Activated naive CD4-positive, alpha-beta T cell treated with anti-CD3 and anti-CD28 coated beads for 36 hours (primary cell): ENCODE results near the gene PATZ1. TPM values are rescaled to one million over a fixed set of nuclear protein-coding genes. Genes with fewer than 3 reads are reported as not detected.
A peak's percentile ranks its signal among the peaks of the same experiment; 100 is the strongest.

Experiments
- CTCF ChIA-PET: fragments of 350-600 bp; sonication (Branson Sonifier 250); formaldehyde crosslinking; loops from one replicate; lab custom pipeline; 2021; ENCODE audit warnings: antibody characterized with exemption; lab: Charles Lee
- DNase-seq: peaks from one replicate; pipeline ENCODE4 v3.0.0-alpha.2; 2020
- H3K27ac Mint-ChIP-seq: one replicate; pipeline ENCODE4 v1.8.0; 2021; ENCODE audit warnings: mild to moderate bottlenecking, mixed read lengths
- H3K27me3 Mint-ChIP-seq: one replicate; pipeline ENCODE4 v1.8.0; 2021; ENCODE audit warnings: low read depth, mixed read lengths
- H3K36me3 Mint-ChIP-seq: one replicate; pipeline ENCODE4 v1.8.0; 2021; ENCODE audit warnings: low read depth, mixed read lengths
- H3K4me1 Mint-ChIP-seq: one replicate; pipeline ENCODE4 v1.8.0; 2021; ENCODE audit warnings: low read depth, mixed read lengths
- H3K4me3 Mint-ChIP-seq: one replicate; pipeline ENCODE4 v1.8.0; 2021; ENCODE audit warnings: mild to moderate bottlenecking, moderate library complexity, mixed read lengths
- H3K9me3 Mint-ChIP-seq: one replicate; pipeline ENCODE4 v1.8.0; 2021; ENCODE audit warnings: mixed read lengths
- intact Hi-C: fragments of 100-400 bp; cut with micrococcal nuclease; formaldehyde crosslinking; loops from one replicate; pipeline ENCODE4 v1.15.1; 2023
- total RNA-seq, 2 experiments: library from RNA; stranded (reverse); gene quantifications; one replicate each; pipeline ENCODE4 v1.2.3, GENCODE V29; 2021

Gene PATZ1
- total RNA-seq, 2 experiments from 2014 or later: 18.5 to 19.4 TPM

GRCh38 chr22:31341386-31342088 is 4.6 kb downstream of the PATZ1 start:
- no peaks in the 10 kb centered on the region for H3K27me3 Mint-ChIP-seq
- H3K36me3 Mint-ChIP-seq: peaks cover 58% of the 10 kb centered on the region
- H3K4me1 Mint-ChIP-seq: peaks cover 70% of the 10 kb centered on the region
- CTCF ChIA-PET: no interaction called here
- H3K4me3 Mint-ChIP-seq: peak overlapping the region; percentile 90
- H3K27ac Mint-ChIP-seq: peak overlapping the region; percentile 94
- intact Hi-C loops: no loop called here
- H3K9me3 Mint-ChIP-seq: no peaks in the 10 kb centered on the region
- no peak for DNase-seq

- no peak overlapping the region for H3K4me3 Mint-ChIP-seq
- H3K36me3 Mint-ChIP-seq: peaks cover 60% of the 10 kb centered on the region
- no peak for DNase-seq
- CTCF ChIA-PET: no interaction called here
- peaks cover 72% of the 10 kb centered on the region for H3K4me1 Mint-ChIP-seq
- no peaks in the 10 kb centered on the region for H3K27me3 Mint-ChIP-seq
- no peaks in the 10 kb centered on the region for H3K9me3 Mint-ChIP-seq
- intact Hi-C loops: no loop called here
- peak overlapping the region; percentile 75 for H3K27ac Mint-ChIP-seq
Observed at GRCh38 chr22:31340765-31341247, 5.3 kb downstream of the PATZ1 start.

- Mint-ChIP-seq H3K9me3 (no peaks in the 10 kb centered on the region), H3K4me1 (peaks cover 76% of the 10 kb centered on the region), H3K36me3 (peaks cover 58% of the 10 kb centered on the region), H3K4me3 (no peak overlapping the region), H3K27ac (peak overlapping the region; percentile 55), H3K27me3 (no peaks in the 10 kb centered on the region)
- CTCF ChIA-PET: no interaction called here
- intact Hi-C loops: no loop called here
- no peak for DNase-seq
Observed at GRCh38 chr22:31340360-31340759, 5.8 kb downstream of the PATZ1 start.

GRCh38 chr22:31339148-31339832 is 6.9 kb downstream of the PATZ1 start:
- intact Hi-C loops: no loop called here
- H3K4me1 Mint-ChIP-seq: peaks cover 79% of the 10 kb centered on the region

DNA sequence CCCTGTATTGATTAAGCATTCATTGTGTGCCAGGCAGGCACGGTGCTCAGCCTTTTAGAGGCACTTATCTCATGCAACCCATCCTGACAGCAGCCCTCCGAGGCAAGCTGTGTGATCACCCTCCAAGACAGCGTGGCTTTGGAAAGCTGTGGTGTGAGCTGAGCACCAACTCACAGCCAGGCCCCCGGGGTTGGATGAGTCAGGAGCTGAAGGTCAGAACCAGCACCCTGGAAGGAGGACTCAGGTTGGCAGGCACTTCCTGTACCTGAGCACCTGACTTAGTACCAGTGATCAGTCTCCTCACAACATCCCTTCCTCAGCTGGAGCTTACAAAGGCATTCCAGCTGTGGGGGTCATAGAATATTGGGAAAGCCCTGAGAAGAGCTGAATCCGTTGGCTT is 9.0 kb downstream of the PATZ1 start:
- Mint-ChIP-seq H3K4me1 (peaks cover 71% of the 10 kb centered on the region), H3K36me3 (peaks cover 50% of the 10 kb centered on the region), H3K4me3 (no peak overlapping the region), H3K9me3 (no peaks in the 10 kb centered on the region), H3K27me3 (no peaks in the 10 kb centered on the region), H3K27ac (peak overlapping the region; percentile 54)
- CTCF ChIA-PET: interaction anchor here (0.6 to 2.2 kb wide), 5 partner anchors 13 to 399 kb away, joined by 3 to 11 read pairs (median 3); no protein-coding TSS in a partner anchor
- intact Hi-C loops: no loop called here
- DNase-seq: peak; percentile 48

More at GRCh38 chr22:31339148-31339832, 6.9 kb downstream of the PATZ1 start:
- Mint-ChIP-seq H3K36me3 (peaks cover 55% of the 10 kb centered on the region), H3K4me3 (no peak overlapping the region), H3K9me3 (no peaks in the 10 kb centered on the region), H3K27ac (peak overlapping the region; percentile 7), H3K27me3 (no peaks in the 10 kb centered on the region)
- CTCF ChIA-PET: interaction anchor here (0.6 to 2.2 kb wide), 2 partner anchors 26 to 54 kb away, joined by 5 to 11 read pairs; no protein-coding TSS in a partner anchor
- no peak for DNase-seq

GRCh38 chr22:31334329-31334728 is 11.8 kb downstream of the PATZ1 start:
- H3K36me3 Mint-ChIP-seq: peaks cover 46% of the 10 kb centered on the region
- peak overlapping the region; percentile 8 for H3K27ac Mint-ChIP-seq

DNA sequence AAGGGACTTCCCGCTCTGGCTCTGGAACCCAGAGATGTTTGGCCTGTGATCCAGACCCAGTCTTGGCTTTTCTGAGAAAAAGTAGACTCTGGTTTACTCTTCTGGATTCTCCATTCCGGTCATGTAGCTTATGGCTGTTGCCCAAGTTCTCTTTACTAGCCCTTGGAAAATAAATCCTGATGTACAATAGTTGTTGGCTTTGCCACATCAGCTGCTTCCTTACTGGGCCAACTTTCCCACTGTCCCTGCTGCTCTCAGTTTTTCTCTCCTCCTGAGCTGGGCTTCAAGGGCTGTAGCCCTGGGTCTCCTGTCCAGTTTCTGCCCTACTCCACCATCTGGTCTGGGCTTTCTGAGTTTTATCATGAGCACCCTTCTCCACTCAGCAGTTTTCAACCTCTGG is 12.5 kb downstream of the PATZ1 start:
- CTCF ChIA-PET: interaction anchor here (0.5 to 1.0 kb wide), 2 partner anchors 20 to 77 kb away, joined by 3 to 6 read pairs; no protein-coding TSS in a partner anchor
- peaks cover 46% of the 10 kb centered on the region for H3K36me3 Mint-ChIP-seq
- H3K4me1 Mint-ChIP-seq: peaks cover 60% of the 10 kb centered on the region
- H3K27ac Mint-ChIP-seq: peak overlapping the region; percentile 48
- no peak for DNase-seq
- no peaks in the 10 kb centered on the region for H3K27me3 Mint-ChIP-seq
- intact Hi-C loops: no loop called here
- H3K4me3 Mint-ChIP-seq: no peak overlapping the region
- H3K9me3 Mint-ChIP-seq: no peaks in the 10 kb centered on the region

More at GRCh38 chr22:31334329-31334728, 11.8 kb downstream of the PATZ1 start:
- no peaks in the 10 kb centered on the region for H3K27me3 Mint-ChIP-seq
- H3K4me1 Mint-ChIP-seq: peaks cover 63% of the 10 kb centered on the region
- no peak for DNase-seq
- intact Hi-C loops: no loop called here
- CTCF ChIA-PET: interaction anchor here (0.5 to 1.2 kb wide), 5 partner anchors 11 to 61 kb away, joined by 3 to 6 read pairs (median 4); no protein-coding TSS in a partner anchor
- no peak overlapping the region for H3K4me3 Mint-ChIP-seq
- H3K9me3 Mint-ChIP-seq: no peaks in the 10 kb centered on the region

DNA sequence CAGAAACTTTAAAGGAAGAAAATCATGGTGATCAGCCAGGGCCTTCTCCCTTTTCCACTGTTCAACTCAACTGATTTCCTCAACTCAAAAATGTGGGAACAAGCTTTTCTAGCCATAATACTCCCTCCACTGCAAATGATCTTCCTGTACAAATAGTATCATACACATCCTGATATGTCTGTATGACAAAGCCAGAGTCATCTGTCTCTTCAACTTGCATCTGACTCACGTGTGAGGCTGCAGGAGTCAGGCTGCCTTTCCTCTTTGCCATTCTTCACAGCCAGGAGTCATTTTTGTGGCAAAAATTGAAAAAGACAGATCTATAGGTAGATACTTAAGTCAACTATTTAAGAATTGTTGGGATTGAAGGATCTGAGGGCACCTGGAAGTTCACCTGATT is 13.3 kb downstream of the PATZ1 start:
- peaks cover 49% of the 10 kb centered on the region for H3K36me3 Mint-ChIP-seq
- H3K4me3 Mint-ChIP-seq: no peak overlapping the region
- CTCF ChIA-PET: interaction anchor here (0.7 kb wide), 1 partner anchor 337 kb away, joined by 5 read pairs; no protein-coding TSS in a partner anchor
- DNase-seq: no peak
- no peaks in the 10 kb centered on the region for H3K27me3 Mint-ChIP-seq
- peak overlapping the region; percentile 60 for H3K27ac Mint-ChIP-seq
- intact Hi-C loops: no loop called here
- H3K9me3 Mint-ChIP-seq: no peaks in the 10 kb centered on the region
- peaks cover 53% of the 10 kb centered on the region for H3K4me1 Mint-ChIP-seq

- intact Hi-C loops: no loop called here
- Mint-ChIP-seq H3K27me3 (no peaks in the 10 kb centered on the region), H3K27ac (no peak overlapping the region), H3K4me3 (no peak overlapping the region), H3K9me3 (no peaks in the 10 kb centered on the region), H3K36me3 (peaks cover 46% of the 10 kb centered on the region), H3K4me1 (peaks cover 45% of the 10 kb centered on the region)
- CTCF ChIA-PET: no interaction called here
- no peak for DNase-seq
Observed at GRCh38 chr22:31332010-31332409, 14.1 kb downstream of the PATZ1 start.

GRCh38 chr22:31329453-31330215 is 16.5 kb downstream of the PATZ1 start:
- Mint-ChIP-seq H3K36me3 (peaks cover 50% of the 10 kb centered on the region), H3K27me3 (no peaks in the 10 kb centered on the region), H3K4me3 (no peak overlapping the region), H3K4me1 (peaks cover 34% of the 10 kb centered on the region), H3K27ac (peak overlapping the region; percentile 59), H3K9me3 (no peaks in the 10 kb centered on the region)
- DNase-seq: peak; percentile 37
- CTCF ChIA-PET: interaction anchor here (0.9 to 1.0 kb wide), 2 partner anchors 14 to 17 kb away, joined by 3 read pairs; partner anchors contain the start of gene PATZ1
- intact Hi-C loops: no loop called here

- intact Hi-C loops: no loop called here
- H3K4me1 Mint-ChIP-seq: peaks cover 35% of the 10 kb centered on the region
- H3K27ac Mint-ChIP-seq: peak overlapping the region; percentile 5
- H3K9me3 Mint-ChIP-seq: no peaks in the 10 kb centered on the region
- DNase-seq: no peak
- no peak overlapping the region for H3K4me3 Mint-ChIP-seq
- no peaks in the 10 kb centered on the region for H3K27me3 Mint-ChIP-seq
- CTCF ChIA-PET: interaction anchor here (1.0 kb wide), 1 partner anchor 14 kb away, joined by 3 read pairs; no protein-coding TSS in a partner anchor
- H3K36me3 Mint-ChIP-seq: peaks cover 51% of the 10 kb centered on the region
Observed at GRCh38 chr22:31329029-31329428, 17.1 kb downstream of the PATZ1 start.

DNA sequence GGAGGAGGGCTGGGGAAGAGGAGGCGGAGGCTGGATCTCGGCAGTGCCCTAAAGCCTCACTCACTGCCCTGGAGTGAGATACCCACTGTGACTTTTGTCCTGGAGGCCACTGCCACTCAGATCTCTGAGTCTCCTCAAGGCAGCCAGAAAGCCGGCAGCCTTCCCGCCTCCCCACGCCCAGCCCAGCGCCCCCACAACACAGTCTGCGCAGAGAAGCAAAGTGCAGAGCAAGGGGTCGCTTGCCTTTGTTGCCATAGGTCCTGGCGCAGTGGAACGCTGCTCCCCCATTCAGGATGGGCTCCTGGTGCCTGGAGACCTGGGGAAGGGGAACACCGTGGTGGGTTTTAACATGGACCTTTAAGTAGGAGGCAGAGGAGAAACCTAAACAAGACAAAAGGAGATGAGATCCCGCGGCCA is 17.6 kb downstream of the PATZ1 start:
- CTCF ChIA-PET: no interaction called here
- no peak overlapping the region for H3K4me3 Mint-ChIP-seq
- intact Hi-C loops: no loop called here
- peaks cover 33% of the 10 kb centered on the region for H3K4me1 Mint-ChIP-seq
- no peak overlapping the region for H3K27ac Mint-ChIP-seq
- DNase-seq: no peak
- H3K27me3 Mint-ChIP-seq: no peaks in the 10 kb centered on the region
- no peaks in the 10 kb centered on the region for H3K9me3 Mint-ChIP-seq
- peaks cover 47% of the 10 kb centered on the region for H3K36me3 Mint-ChIP-seq
